H1 (cell line): Measurements from ENCODE around the gene TRAK1. TPM values are rescaled to one million over a fixed set of nuclear protein-coding genes. Genes with fewer than 3 reads are reported as not detected.

Experiments
- EZH2 ChIP-seq: fragments of 200-600 bp; sonication (generic); IDR thresholded peaks from 2 replicates; pipeline ENCODE4 v1.7.1; 2012; ENCODE audit warnings: low read depth, mild to moderate bottlenecking, moderate library complexity, low read length, inconsistent platforms; ENCODE audit not compliant: severe bottlenecking
- JUN ChIP-seq: IDR thresholded peaks from 2 replicates; pipeline ENCODE4 v1.6.1; 2011; ENCODE audit warnings: low read depth, mild to moderate bottlenecking, improper control_type of control experiment, low read length
- NRF1 ChIP-seq: IDR thresholded peaks from 2 replicates; pipeline ENCODE4 v1.6.1; 2011; ENCODE audit warnings: mild to moderate bottlenecking, low read depth, low read length, improper control_type of control experiment
- SIX5 ChIP-seq: IDR thresholded peaks from 2 replicates; pipeline ENCODE4 v1.6.1; 2011; ENCODE audit warnings: mild to moderate bottlenecking, low read depth, low read length
- polyA plus RNA-seq, 7 experiments: library from polyadenylated mRNA; depleted of rRNA in 3 of 7; stranded (reverse) in 5 of 7; unstranded in 2 of 7; fragments of >200 nt in 5 of 7; fragments of 200-250 nt in 2 of 7; gene quantifications; 1 replicate in 5 of 7; 2 replicates in 1 of 7; 4 replicates in 1 of 7; pipeline versions ENCODE4 v1.2.1 to v1.2.3, GENCODE V29; 2011 to 2013; ENCODE audit warnings: missing spikeins in 2 of 7, mixed read lengths in 2 of 7
- total RNA-seq: library from RNA; stranded (reverse); fragmentation: NEBNext Ultra II Directional; extraction: Animal tissue kit (Norgen Biotek cat#: 25700); gene quantifications from 2 replicates; pipeline ENCODE4 v1.2.1, GENCODE V29; 2021
- TF ChIP-seq, protein P1 (sequence below): fragments of 300-600 bp; sonication (generic); IDR thresholded peaks from 2 replicates; pipeline ENCODE4 v1.7.1; 2012; ENCODE audit warnings: low read length, moderate library complexity, mild to moderate bottlenecking, inconsistent platforms; ENCODE audit not compliant: insufficient replicate concordance

TRAK1 gene
- total and polyA plus RNA-seq, 2 of the 8 experiments (the other 6 are each of a cell fraction or from before 2014, with no cell fraction given): 21.3 to 32.7 TPM

DNA sequence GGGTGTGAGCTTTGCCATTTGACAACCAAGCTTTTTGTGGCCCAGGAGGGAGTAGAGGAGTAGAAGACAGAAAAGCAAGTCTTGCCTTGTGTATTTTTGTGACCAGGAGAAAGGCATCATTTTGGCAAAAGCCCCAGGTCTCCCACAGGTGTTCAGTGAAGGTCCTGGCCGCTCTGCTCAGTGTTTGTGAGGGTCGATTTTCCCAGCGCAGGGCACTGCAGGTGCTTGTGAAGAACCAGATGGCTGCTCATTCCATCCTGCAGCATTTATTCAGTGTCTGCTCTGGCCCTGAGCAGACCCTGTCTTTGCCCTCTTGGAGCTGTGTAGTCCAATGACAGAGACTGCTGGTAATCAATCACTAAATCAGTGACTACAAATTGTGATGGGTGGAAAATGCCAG lies 19.5 kb downstream of the TRAK1 start (continued):
- TF ChIP-seq, protein P1, sequence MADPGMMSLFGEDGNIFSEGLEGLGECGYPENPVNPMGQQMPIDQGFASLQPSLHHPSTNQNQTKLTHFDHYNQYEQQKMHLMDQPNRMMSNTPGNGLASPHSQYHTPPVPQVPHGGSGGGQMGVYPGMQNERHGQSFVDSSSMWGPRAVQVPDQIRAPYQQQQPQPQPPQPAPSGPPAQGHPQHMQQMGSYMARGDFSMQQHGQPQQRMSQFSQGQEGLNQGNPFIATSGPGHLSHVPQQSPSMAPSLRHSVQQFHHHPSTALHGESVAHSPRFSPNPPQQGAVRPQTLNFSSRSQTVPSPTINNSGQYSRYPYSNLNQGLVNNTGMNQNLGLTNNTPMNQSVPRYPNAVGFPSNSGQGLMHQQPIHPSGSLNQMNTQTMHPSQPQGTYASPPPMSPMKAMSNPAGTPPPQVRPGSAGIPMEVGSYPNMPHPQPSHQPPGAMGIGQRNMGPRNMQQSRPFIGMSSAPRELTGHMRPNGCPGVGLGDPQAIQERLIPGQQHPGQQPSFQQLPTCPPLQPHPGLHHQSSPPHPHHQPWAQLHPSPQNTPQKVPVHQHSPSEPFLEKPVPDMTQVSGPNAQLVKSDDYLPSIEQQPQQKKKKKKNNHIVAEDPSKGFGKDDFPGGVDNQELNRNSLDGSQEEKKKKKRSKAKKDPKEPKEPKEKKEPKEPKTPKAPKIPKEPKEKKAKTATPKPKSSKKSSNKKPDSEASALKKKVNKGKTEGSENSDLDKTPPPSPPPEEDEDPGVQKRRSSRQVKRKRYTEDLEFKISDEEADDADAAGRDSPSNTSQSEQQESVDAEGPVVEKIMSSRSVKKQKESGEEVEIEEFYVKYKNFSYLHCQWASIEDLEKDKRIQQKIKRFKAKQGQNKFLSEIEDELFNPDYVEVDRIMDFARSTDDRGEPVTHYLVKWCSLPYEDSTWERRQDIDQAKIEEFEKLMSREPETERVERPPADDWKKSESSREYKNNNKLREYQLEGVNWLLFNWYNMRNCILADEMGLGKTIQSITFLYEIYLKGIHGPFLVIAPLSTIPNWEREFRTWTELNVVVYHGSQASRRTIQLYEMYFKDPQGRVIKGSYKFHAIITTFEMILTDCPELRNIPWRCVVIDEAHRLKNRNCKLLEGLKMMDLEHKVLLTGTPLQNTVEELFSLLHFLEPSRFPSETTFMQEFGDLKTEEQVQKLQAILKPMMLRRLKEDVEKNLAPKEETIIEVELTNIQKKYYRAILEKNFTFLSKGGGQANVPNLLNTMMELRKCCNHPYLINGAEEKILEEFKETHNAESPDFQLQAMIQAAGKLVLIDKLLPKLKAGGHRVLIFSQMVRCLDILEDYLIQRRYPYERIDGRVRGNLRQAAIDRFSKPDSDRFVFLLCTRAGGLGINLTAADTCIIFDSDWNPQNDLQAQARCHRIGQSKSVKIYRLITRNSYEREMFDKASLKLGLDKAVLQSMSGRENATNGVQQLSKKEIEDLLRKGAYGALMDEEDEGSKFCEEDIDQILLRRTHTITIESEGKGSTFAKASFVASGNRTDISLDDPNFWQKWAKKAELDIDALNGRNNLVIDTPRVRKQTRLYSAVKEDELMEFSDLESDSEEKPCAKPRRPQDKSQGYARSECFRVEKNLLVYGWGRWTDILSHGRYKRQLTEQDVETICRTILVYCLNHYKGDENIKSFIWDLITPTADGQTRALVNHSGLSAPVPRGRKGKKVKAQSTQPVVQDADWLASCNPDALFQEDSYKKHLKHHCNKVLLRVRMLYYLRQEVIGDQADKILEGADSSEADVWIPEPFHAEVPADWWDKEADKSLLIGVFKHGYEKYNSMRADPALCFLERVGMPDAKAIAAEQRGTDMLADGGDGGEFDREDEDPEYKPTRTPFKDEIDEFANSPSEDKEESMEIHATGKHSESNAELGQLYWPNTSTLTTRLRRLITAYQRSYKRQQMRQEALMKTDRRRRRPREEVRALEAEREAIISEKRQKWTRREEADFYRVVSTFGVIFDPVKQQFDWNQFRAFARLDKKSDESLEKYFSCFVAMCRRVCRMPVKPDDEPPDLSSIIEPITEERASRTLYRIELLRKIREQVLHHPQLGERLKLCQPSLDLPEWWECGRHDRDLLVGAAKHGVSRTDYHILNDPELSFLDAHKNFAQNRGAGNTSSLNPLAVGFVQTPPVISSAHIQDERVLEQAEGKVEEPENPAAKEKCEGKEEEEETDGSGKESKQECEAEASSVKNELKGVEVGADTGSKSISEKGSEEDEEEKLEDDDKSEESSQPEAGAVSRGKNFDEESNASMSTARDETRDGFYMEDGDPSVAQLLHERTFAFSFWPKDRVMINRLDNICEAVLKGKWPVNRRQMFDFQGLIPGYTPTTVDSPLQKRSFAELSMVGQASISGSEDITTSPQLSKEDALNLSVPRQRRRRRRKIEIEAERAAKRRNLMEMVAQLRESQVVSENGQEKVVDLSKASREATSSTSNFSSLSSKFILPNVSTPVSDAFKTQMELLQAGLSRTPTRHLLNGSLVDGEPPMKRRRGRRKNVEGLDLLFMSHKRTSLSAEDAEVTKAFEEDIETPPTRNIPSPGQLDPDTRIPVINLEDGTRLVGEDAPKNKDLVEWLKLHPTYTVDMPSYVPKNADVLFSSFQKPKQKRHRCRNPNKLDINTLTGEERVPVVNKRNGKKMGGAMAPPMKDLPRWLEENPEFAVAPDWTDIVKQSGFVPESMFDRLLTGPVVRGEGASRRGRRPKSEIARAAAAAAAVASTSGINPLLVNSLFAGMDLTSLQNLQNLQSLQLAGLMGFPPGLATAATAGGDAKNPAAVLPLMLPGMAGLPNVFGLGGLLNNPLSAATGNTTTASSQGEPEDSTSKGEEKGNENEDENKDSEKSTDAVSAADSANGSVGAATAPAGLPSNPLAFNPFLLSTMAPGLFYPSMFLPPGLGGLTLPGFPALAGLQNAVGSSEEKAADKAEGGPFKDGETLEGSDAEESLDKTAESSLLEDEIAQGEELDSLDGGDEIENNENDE: no peak
- TF ChIP-seq SIX5 (no peak), NRF1 (no peak), JUN (no peak), EZH2 (no peak)
- TF ChIP-seq, all 59 proteins: peak for 0
